Mesodermal cell (in vitro differentiated cells): ENCODE measurements around the gene GIPC2.

ENCODE experiments used
- H3K27ac ChIP-seq: 2 replicates; pipeline ENCODE4 v1.7.0; 2013; ENCODE audit warnings: mild to moderate bottlenecking, low read depth, low read length, moderate library complexity; ENCODE audit not compliant: severe bottlenecking
- H3K36me3 ChIP-seq: 2 replicates; pipeline ENCODE4 v1.7.1; 2013; ENCODE audit warnings: mild to moderate bottlenecking, low read length, moderate library complexity; ENCODE audit not compliant: control insufficient read depth, insufficient read depth
- H3K4me1 ChIP-seq: one replicate; pipeline ENCODE4 v1.7.1; 2013; ENCODE audit warnings: mild to moderate bottlenecking, low read length; ENCODE audit not compliant: insufficient read depth, control insufficient read depth, poor library complexity, severe bottlenecking
- H3K4me3 ChIP-seq: 2 replicates; pipeline ENCODE4 v1.7.0; 2013; ENCODE audit warnings: low read length, control low read depth, mild to moderate bottlenecking; ENCODE audit not compliant: insufficient read depth, poor library complexity, severe bottlenecking; ENCODE audit errors: extremely low read depth
- H3K9me3 ChIP-seq: 2 replicates; pipeline ENCODE4 v1.7.1; 2013; ENCODE audit warnings: mild to moderate bottlenecking, low read length, moderate library complexity; ENCODE audit not compliant: control insufficient read depth
- WGBS, 2 experiments: methylation state at CpG; one replicate each; pipeline ENCODE4 v1.1.5; 2013; ENCODE audit warnings: missing lambda C conversion rate in 2 of 2; ENCODE audit not compliant: insufficient coverage in 2 of 2; 5-methylcytosine and 5-hydroxymethylcytosine counted together

Gene GIPC2

GRCh38 chr1:78036450-78036849 lies 9.3 kb upstream of the GIPC2 start:
- Histone ChIP-seq H3K27ac (no peak overlapping the region), H3K4me1 (no peaks in the 10 kb centered on the region), H3K36me3 (no peaks in the 10 kb centered on the region), H3K4me3 (no peak overlapping the region), H3K9me3 (no peaks in the 10 kb centered on the region)
- WGBS, 2 experiments: 100% methylated on average over 1 of the region's 5 CpGs

GRCh38 chr1:78038071-78038470 lies 7.7 kb upstream of the GIPC2 start:
- no peaks in the 10 kb centered on the region for H3K36me3 ChIP-seq
- no peak overlapping the region for H3K4me3 ChIP-seq
- H3K4me1 ChIP-seq: no peaks in the 10 kb centered on the region
- H3K27ac ChIP-seq: no peak overlapping the region
- WGBS, 2 experiments: 100% methylated on average over 2 of the region's 2 CpGs; no CpG with 5 or more reads in 1 of the 2 experiments
- no peaks in the 10 kb centered on the region for H3K9me3 ChIP-seq

GRCh38 chr1:78038491-78038939 lies 7.3 kb upstream of the GIPC2 start:
- Histone ChIP-seq H3K4me1 (no peaks in the 10 kb centered on the region), H3K36me3 (no peaks in the 10 kb centered on the region), H3K9me3 (no peaks in the 10 kb centered on the region), H3K4me3 (no peak overlapping the region), H3K27ac (no peak overlapping the region)

GRCh38 chr1:78040484-78041089 lies 5.2 kb upstream of the GIPC2 start:
- 90% methylated on average over 2 of the region's 3 CpGs; no CpG with 5 or more reads in 1 of the 2 experiments for WGBS, 2 experiments
- no peak overlapping the region for H3K27ac ChIP-seq
- no peaks in the 10 kb centered on the region for H3K4me1 ChIP-seq
- H3K4me3 ChIP-seq: no peak overlapping the region
- no peaks in the 10 kb centered on the region for H3K36me3 ChIP-seq
- H3K9me3 ChIP-seq: no peaks in the 10 kb centered on the region

GRCh38 chr1:78043436-78043835 lies 2.3 kb upstream of the GIPC2 start:
- H3K9me3 ChIP-seq: no peaks in the 10 kb centered on the region
- H3K36me3 ChIP-seq: no peaks in the 10 kb centered on the region
- no peak overlapping the region for H3K4me3 ChIP-seq
- WGBS, 2 experiments: 83 to 86% methylated on average over 3 of the region's 3 CpGs
- no peak overlapping the region for H3K27ac ChIP-seq
- no peaks in the 10 kb centered on the region for H3K4me1 ChIP-seq

- H3K4me1 ChIP-seq: no peaks in the 10 kb centered on the region
- no peaks in the 10 kb centered on the region for H3K36me3 ChIP-seq
- H3K9me3 ChIP-seq: no peaks in the 10 kb centered on the region
- H3K27ac ChIP-seq: no peak overlapping the region
- WGBS, 2 experiments: 79% methylated on average over 9 to 10 of the region's 14 CpGs
- no peak overlapping the region for H3K4me3 ChIP-seq
Measured at GRCh38 chr1:78044796-78045562, 787 bp upstream of the GIPC2 start.

GRCh38 chr1:78045563-78045925 lies 222 bp upstream of the GIPC2 start:
- peak overlapping the region; percentile 32 for H3K4me3 ChIP-seq
- 53 to 72% methylated on average over 10 to 18 of the region's 19 CpGs for WGBS, 2 experiments

GRCh38 chr1:78047106-78047505 lies 1.3 kb downstream of the GIPC2 start:
- Histone ChIP-seq H3K36me3 (no peaks in the 10 kb centered on the region), H3K4me1 (no peaks in the 10 kb centered on the region), H3K9me3 (no peaks in the 10 kb centered on the region), H3K27ac (no peak overlapping the region), H3K4me3 (no peak overlapping the region)
- WGBS, 2 experiments: 89 to 92% methylated on average over 1 to 2 of the region's 5 CpGs

More at GRCh38 chr1:78045563-78045925, 222 bp upstream of the GIPC2 start:
- Histone ChIP-seq H3K36me3 (no peaks in the 10 kb centered on the region), H3K4me1 (no peaks in the 10 kb centered on the region), H3K9me3 (no peaks in the 10 kb centered on the region), H3K27ac (no peak overlapping the region)

GRCh38 chr1:78047631-78048030 lies 1.9 kb downstream of the GIPC2 start:
- Histone ChIP-seq H3K36me3 (no peaks in the 10 kb centered on the region), H3K9me3 (no peaks in the 10 kb centered on the region), H3K27ac (no peak overlapping the region), H3K4me3 (no peak overlapping the region), H3K4me1 (no peaks in the 10 kb centered on the region)
- 90% methylated on average over 2 of the region's 3 CpGs; no CpG with 5 or more reads in 1 of the 2 experiments for WGBS, 2 experiments

GRCh38 chr1:78048446-78048845 lies 2.7 kb downstream of the GIPC2 start:
- Histone ChIP-seq H3K4me1 (no peaks in the 10 kb centered on the region), H3K9me3 (no peaks in the 10 kb centered on the region), H3K4me3 (no peak overlapping the region), H3K27ac (no peak overlapping the region), H3K36me3 (no peaks in the 10 kb centered on the region)
- WGBS, 2 experiments: 82% methylated on average over 2 of the region's 3 CpGs; no CpG with 5 or more reads in 1 of the 2 experiments

GRCh38 chr1:78049396-78049795 lies 3.6 kb downstream of the GIPC2 start:
- no peak overlapping the region for H3K27ac ChIP-seq
- H3K36me3 ChIP-seq: no peaks in the 10 kb centered on the region
- H3K9me3 ChIP-seq: no peaks in the 10 kb centered on the region
- WGBS, 2 experiments: 88 to 94% methylated on average over 3 to 4 of the region's 4 CpGs
- H3K4me3 ChIP-seq: no peak overlapping the region
- H3K4me1 ChIP-seq: no peaks in the 10 kb centered on the region
